SK-N-MC (cell line): ENCODE measurements around the gene C1QTNF8.
"Not testable (repeated sequence)": the region's sequence is repeated elsewhere in the genome, so short reads cannot be mapped to it uniquely, and the experiment has no call there.

ENCODE experiments used
- EZH2 ChIP-seq: fragments of 200-600 bp; sonication (generic); IDR thresholded peaks from one replicate; pipeline ENCODE4 v1.6.1; 2017; ENCODE audit warnings: antibody characterized with exemption
- POLR2AphosphoS5 ChIP-seq: IDR thresholded peaks from 2 replicates; pipeline ENCODE4 v1.6.1; 2012; ENCODE audit warnings: mild to moderate bottlenecking, low read depth, low read length, borderline replicate concordance

- TF ChIP-seq EZH2, POLR2AphosphoS5: not testable (repeated sequence)
These were observed 9.6 kb downstream of the C1QTNF8 start for GRCh38 chr16:1086443-1086842.
